ENCODE data around the gene PCSK6. TPM values are rescaled to one million over a fixed set of nuclear protein-coding genes. Genes with fewer than 3 reads are reported as not detected.

The PCSK6 gene
- total RNA-seq, 1 experiment from 2014 or later, result 69.5 TPM

DNA sequence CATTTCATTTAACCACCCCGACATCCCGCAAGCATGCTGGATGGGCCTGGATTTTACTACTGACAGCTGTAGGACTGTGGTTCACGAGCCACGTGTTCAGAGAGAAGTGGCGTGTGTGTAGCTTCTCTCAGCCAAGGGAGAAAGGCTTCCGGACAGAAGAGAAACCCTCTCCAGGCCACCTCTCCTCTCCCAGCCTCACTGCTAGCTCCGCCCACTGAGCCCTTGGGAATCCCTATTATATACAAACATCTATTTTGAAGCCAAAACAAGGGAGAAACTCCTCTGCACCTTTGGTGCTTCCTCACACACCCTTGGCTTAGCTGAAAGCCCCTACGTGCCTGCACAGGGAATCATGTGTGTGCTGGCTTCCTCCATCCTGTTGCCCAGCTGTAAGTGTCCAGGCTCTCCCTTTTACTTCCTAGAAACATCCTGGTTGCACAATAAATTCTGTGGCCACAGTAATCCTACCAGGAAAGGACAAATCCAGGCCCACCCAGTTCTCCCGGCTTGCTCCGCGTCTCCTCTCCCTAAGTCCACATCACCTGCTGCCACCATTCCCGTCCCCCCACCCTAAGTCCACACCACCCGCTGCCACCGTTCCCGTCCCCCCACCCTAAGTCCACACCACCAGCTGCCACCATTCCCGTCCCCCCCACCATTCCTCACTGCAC, 30.5 kb downstream of the PCSK6 start:
- CTCF ChIA-PET, result no interaction called here
- POLR2A ChIA-PET, result no interaction called here
- no peak for DNase-seq

GRCh38 chr15:101458158-101458900, 31.2 kb downstream of the PCSK6 start:
- no peaks in the 10 kb centered on the region for H3K9me3 Mint-ChIP-seq (ENCODE audit: unreplicated experiment)
- POLR2A ChIA-PET, result no interaction called here
- BruUV-seq (replicated peaks), result no TSS peak
- H3K4me3 Mint-ChIP-seq (ENCODE audit: unreplicated experiment), result no peak overlapping the region
- intact Hi-C loops (cut with micrococcal nuclease; ENCODE audit: unreplicated experiment), result no loop called here
- no peaks in the 10 kb centered on the region for H3K27me3 ChIP-seq (replicated peaks; ENCODE audit: control insufficient read depth, insufficient read depth, low read length)
- TF ChIP-seq, protein P1, sequence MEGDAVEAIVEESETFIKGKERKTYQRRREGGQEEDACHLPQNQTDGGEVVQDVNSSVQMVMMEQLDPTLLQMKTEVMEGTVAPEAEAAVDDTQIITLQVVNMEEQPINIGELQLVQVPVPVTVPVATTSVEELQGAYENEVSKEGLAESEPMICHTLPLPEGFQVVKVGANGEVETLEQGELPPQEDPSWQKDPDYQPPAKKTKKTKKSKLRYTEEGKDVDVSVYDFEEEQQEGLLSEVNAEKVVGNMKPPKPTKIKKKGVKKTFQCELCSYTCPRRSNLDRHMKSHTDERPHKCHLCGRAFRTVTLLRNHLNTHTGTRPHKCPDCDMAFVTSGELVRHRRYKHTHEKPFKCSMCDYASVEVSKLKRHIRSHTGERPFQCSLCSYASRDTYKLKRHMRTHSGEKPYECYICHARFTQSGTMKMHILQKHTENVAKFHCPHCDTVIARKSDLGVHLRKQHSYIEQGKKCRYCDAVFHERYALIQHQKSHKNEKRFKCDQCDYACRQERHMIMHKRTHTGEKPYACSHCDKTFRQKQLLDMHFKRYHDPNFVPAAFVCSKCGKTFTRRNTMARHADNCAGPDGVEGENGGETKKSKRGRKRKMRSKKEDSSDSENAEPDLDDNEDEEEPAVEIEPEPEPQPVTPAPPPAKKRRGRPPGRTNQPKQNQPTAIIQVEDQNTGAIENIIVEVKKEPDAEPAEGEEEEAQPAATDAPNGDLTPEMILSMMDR (IDR thresholded peaks at IDR 0.05; ENCODE audit: insufficient read depth in 1 of 2, low read depth in 1 of 2, low read length in 1 of 2, severe bottlenecking in 1 of 2, unreplicated experiment in 1 of 2), result no peak
- no peaks in the 10 kb centered on the region for H3K27me3 Mint-ChIP-seq (ENCODE audit: insufficient read depth, unreplicated experiment)
- no peak overlapping the region for H3K4me3 ChIP-seq (ENCODE audit: low read depth, low read length)
- no peak for DNase-seq
- no peaks in the 10 kb centered on the region for H3K36me3 ChIP-seq (ENCODE audit: control insufficient read depth, insufficient read depth, low read length)
- CTCF ChIA-PET, result no interaction called here
- H3K36me3 Mint-ChIP-seq (ENCODE audit: insufficient read depth, unreplicated experiment), result no peaks in the 10 kb centered on the region
- peaks cover 10% of the 10 kb centered on the region for H3K4me1 ChIP-seq
- H3K9me3 ChIP-seq, result no peaks in the 10 kb centered on the region
- peaks cover 4% of the 10 kb centered on the region for H3K4me1 Mint-ChIP-seq (ENCODE audit: low read depth, unreplicated experiment)
- no peak overlapping the region for H3K27ac Mint-ChIP-seq (ENCODE audit: unreplicated experiment)

More for the DNA sequence above, 30.5 kb downstream of the PCSK6 start:
- no TSS peak for BruUV-seq (replicated peaks)
- TF ChIP-seq, protein P1 (IDR thresholded peaks at IDR 0.05; ENCODE audit: insufficient read depth in 1 of 2, low read depth in 1 of 2, low read length in 1 of 2, severe bottlenecking in 1 of 2, unreplicated experiment in 1 of 2), result no peak
- Histone ChIP-seq H3K9me3 (no peaks in the 10 kb centered on the region), H3K4me3 (ENCODE audit: low read depth, low read length) (no peak overlapping the region), H3K27me3 (replicated peaks; ENCODE audit: control insufficient read depth, insufficient read depth, low read length) (no peaks in the 10 kb centered on the region), H3K36me3 (ENCODE audit: control insufficient read depth, insufficient read depth, low read length) (no peaks in the 10 kb centered on the region), H3K4me1 (peaks cover 13% of the 10 kb centered on the region)
- Mint-ChIP-seq H3K27ac (ENCODE audit: unreplicated experiment) (no peak overlapping the region), H3K27me3 (ENCODE audit: insufficient read depth, unreplicated experiment) (no peaks in the 10 kb centered on the region), H3K36me3 (ENCODE audit: insufficient read depth, unreplicated experiment) (no peaks in the 10 kb centered on the region), H3K4me3 (ENCODE audit: unreplicated experiment) (no peak overlapping the region), H3K9me3 (ENCODE audit: unreplicated experiment) (no peaks in the 10 kb centered on the region), H3K4me1 (ENCODE audit: low read depth, unreplicated experiment) (peaks cover 11% of the 10 kb centered on the region)
- intact Hi-C loops (cut with micrococcal nuclease; ENCODE audit: unreplicated experiment), result no loop called here

- Mint-ChIP-seq H3K27me3 (ENCODE audit: insufficient read depth, unreplicated experiment) (no peaks in the 10 kb centered on the region), H3K9me3 (ENCODE audit: unreplicated experiment) (no peaks in the 10 kb centered on the region), H3K27ac (ENCODE audit: unreplicated experiment) (no peak overlapping the region), H3K4me3 (ENCODE audit: unreplicated experiment) (no peak overlapping the region), H3K36me3 (ENCODE audit: insufficient read depth, unreplicated experiment) (no peaks in the 10 kb centered on the region), H3K4me1 (ENCODE audit: low read depth, unreplicated experiment) (no peaks in the 10 kb centered on the region)
- intact Hi-C loops (cut with micrococcal nuclease; ENCODE audit: unreplicated experiment), result no loop called here
- no TSS peak for BruUV-seq (replicated peaks)
- ChIA-PET CTCF (no interaction called here), POLR2A (no interaction called here)
- no peaks in the 10 kb centered on the region for H3K27me3 ChIP-seq (replicated peaks; ENCODE audit: control insufficient read depth, insufficient read depth, low read length)
- H3K36me3 ChIP-seq (ENCODE audit: control insufficient read depth, insufficient read depth, low read length), result no peaks in the 10 kb centered on the region
- peaks cover 5% of the 10 kb centered on the region for H3K4me1 ChIP-seq
- TF ChIP-seq, protein P1 (IDR thresholded peaks at IDR 0.05; ENCODE audit: insufficient read depth in 1 of 2, low read depth in 1 of 2, low read length in 1 of 2, severe bottlenecking in 1 of 2, unreplicated experiment in 1 of 2), result no peak
- no peaks in the 10 kb centered on the region for H3K9me3 ChIP-seq
- no peak overlapping the region for H3K4me3 ChIP-seq (ENCODE audit: low read depth, low read length)
- no peak for DNase-seq
These were observed 31.8 kb downstream of the PCSK6 start for GRCh38 chr15:101457696-101458095.

Measured in Caco-2 (cell line).